Breast epithelium (tissue), 4 donors: ENCODE results near the gene CFAP54. TPM values are rescaled to one million over a fixed set of nuclear protein-coding genes. Genes with fewer than 3 reads are reported as not detected.

Source experiments
- DNase-seq, 2 donors: peaks; one replicate each; pipeline ENCODE4 v3.0.0-alpha.2; 2019; ENCODE audit warnings: low spot score in 2 of 2
- H3K27ac ChIP-seq, 2 donors: fragments of 200-600 bp; sonication (generic) in 1 of 2; one replicate each; pipeline ENCODE4 v1.5.1; 2016 to 2019; ENCODE audit warnings: mild to moderate bottlenecking in 1 of 2
- H3K27me3 ChIP-seq, 2 donors: fragments of 200-600 bp; sonication (generic) in 1 of 2; one replicate each; pipeline versions ENCODE4 v1.5.1 to v1.6.0; 2017 to 2019; ENCODE audit warnings: control low read depth in 1 of 2, mild to moderate bottlenecking in 1 of 2
- H3K36me3 ChIP-seq: fragments of 200-600 bp; one replicate; pipeline ENCODE4 v1.5.1; 2019
- H3K4me1 ChIP-seq, 2 donors: fragments of 200-600 bp; sonication (generic); one replicate each; pipeline ENCODE4 v1.5.1; 2016 to 2019; ENCODE audit warnings: control low read depth in 1 of 2
- H3K4me3 ChIP-seq, 3 donors: fragments of 200-600 bp; sonication (generic); 1 replicate in 2 of 3; 2 replicates in 1 of 3; pipeline ENCODE4 v1.5.1; 2016 to 2019; ENCODE audit warnings: mild to moderate bottlenecking in 3 of 3, moderate library complexity in 2 of 3
- H3K9me3 ChIP-seq, 2 donors: fragments of 200-600 bp; sonication (generic) in 1 of 2; one replicate each; pipeline ENCODE4 v1.5.1; 2016 to 2019; ENCODE audit warnings: control low read depth in 1 of 2
- CTCF ChIP-seq, 3 donors: fragments of 450-650 bp; IDR thresholded peaks; one replicate each; pipeline ENCODE4 v1.5.1; 2016 to 2017; ENCODE audit warnings: antibody characterized with exemption in 3 of 3, mild to moderate bottlenecking in 3 of 3, moderate library complexity in 3 of 3
- POLR2A ChIP-seq: fragments of 450-650 bp; IDR thresholded peaks from one replicate; pipeline ENCODE4 v1.6.1; 2016; ENCODE audit warnings: antibody characterized with exemption, mild to moderate bottlenecking, moderate library complexity
- POLR2AphosphoS5 ChIP-seq, 3 donors: sonication (generic); formaldehyde crosslinking; IDR thresholded peaks; one replicate each; pipeline ENCODE4 v1.6.1; 2017; ENCODE audit warnings: antibody characterized with exemption in 3 of 3
- intact Hi-C: fragments of 100-400 bp; cut with DNase I; formaldehyde crosslinking; loops from one replicate; pipeline ENCODE4 v1.15.1; 2023; ENCODE audit warnings: low total_unique reads
- total RNA-seq, 3 donors: library from RNA; depleted of rRNA; stranded (reverse); fragments of >200 nt; gene quantifications; one replicate each; pipeline ENCODE4 v1.1.0, GENCODE V29; 2016

The CFAP54 gene
- total RNA-seq, 3 donors from 2014 or later, result 0.48 to 7.3 (median 2.9) TPM

GRCh38 chr12:96872961-96873360, 383.6 kb downstream of the CFAP54 start:
- intact Hi-C loops, result no loop called here
- Histone ChIP-seq H3K4me3 (no peak overlapping the region), H3K27me3 (no peaks in the 10 kb centered on the region), H3K9me3 (no peaks in the 10 kb centered on the region), H3K36me3 (no peaks in the 10 kb centered on the region), H3K27ac (no peak overlapping the region), H3K4me1 (no peaks in the 10 kb centered on the region)
- no peak for TF ChIP-seq CTCF (IDR thresholded peaks at IDR 0.05)
- no peak for TF ChIP-seq POLR2A
- no peak for TF ChIP-seq POLR2AphosphoS5 (IDR thresholded peaks at IDR 0.05)
- DNase-seq, result no peak

- Histone ChIP-seq H3K27me3 (no peaks in the 10 kb centered on the region), H3K9me3 (no peaks in the 10 kb centered on the region), H3K36me3 (no peaks in the 10 kb centered on the region), H3K27ac (no peak overlapping the region), H3K4me3 (no peak overlapping the region), H3K4me1 (no peaks in the 10 kb centered on the region)
- no peak for TF ChIP-seq POLR2AphosphoS5 (IDR thresholded peaks at IDR 0.05)
- no peak for TF ChIP-seq POLR2A
- no peak for TF ChIP-seq CTCF (IDR thresholded peaks at IDR 0.05)
- intact Hi-C loops, result no loop called here
- DNase-seq, result no peak
These were observed 384.8 kb downstream of the CFAP54 start for GRCh38 chr12:96874211-96874610.

GRCh38 chr12:96876966-96877365, 387.6 kb downstream of the CFAP54 start:
- DNase-seq, result no peak
- TF ChIP-seq POLR2AphosphoS5 (IDR thresholded peaks at IDR 0.05) (no peak), POLR2A (no peak), CTCF (IDR thresholded peaks at IDR 0.05) (no peak)
- Histone ChIP-seq H3K27me3 (no peaks in the 10 kb centered on the region), H3K27ac (no peak overlapping the region), H3K4me1 (no peaks in the 10 kb centered on the region), H3K36me3 (no peaks in the 10 kb centered on the region), H3K9me3 (peaks cover 0 to 5% of the 10 kb centered on the region in 2 donors), H3K4me3 (no peak overlapping the region)
- intact Hi-C loops, result no loop called here

- no peaks in the 10 kb centered on the region for H3K27me3 ChIP-seq
- no peak for DNase-seq
- no peak for TF ChIP-seq CTCF (IDR thresholded peaks at IDR 0.05)
- no peak for TF ChIP-seq POLR2A
- no peak for TF ChIP-seq POLR2AphosphoS5 (IDR thresholded peaks at IDR 0.05)
These were observed 389.3 kb downstream of the CFAP54 start for GRCh38 chr12:96878704-96879103.

GRCh38 chr12:96879301-96879700, 389.9 kb downstream of the CFAP54 start:
- Histone ChIP-seq H3K27ac (no peak overlapping the region), H3K4me3 (no peak overlapping the region), H3K4me1 (no peaks in the 10 kb centered on the region), H3K9me3 (peaks cover 0 to 10% of the 10 kb centered on the region in 2 donors), H3K36me3 (no peaks in the 10 kb centered on the region), H3K27me3 (no peaks in the 10 kb centered on the region)
- TF ChIP-seq POLR2A (no peak), CTCF (IDR thresholded peaks at IDR 0.05) (no peak), POLR2AphosphoS5 (IDR thresholded peaks at IDR 0.05) (no peak)
- DNase-seq, result no peak
- intact Hi-C loops, result no loop called here

More at GRCh38 chr12:96878704-96879103, 389.3 kb downstream of the CFAP54 start:
- no peak overlapping the region for H3K4me3 ChIP-seq
- peaks cover 0 to 10% of the 10 kb centered on the region in 2 donors for H3K9me3 ChIP-seq
- H3K27ac ChIP-seq, result no peak overlapping the region
- intact Hi-C loops, result no loop called here
- no peaks in the 10 kb centered on the region for H3K4me1 ChIP-seq
- no peaks in the 10 kb centered on the region for H3K36me3 ChIP-seq
